ENCODE results near the gene NELFCD. TPM values are rescaled to one million over a fixed set of nuclear protein-coding genes. Genes with fewer than 3 reads are reported as not detected.
"Not testable (repeated sequence)": the region's sequence is repeated elsewhere in the genome, so short reads cannot be mapped to it uniquely, and the experiment has no call there.

Gene NELFCD
- polyA plus RNA-seq, 4 donors: 29.5 to 74.2 (median 44.8) TPM

- Histone ChIP-seq H3K4me1 (ENCODE audit: control insufficient read depth in 3 of 3, insufficient read depth in 2 of 3, low read depth in 1 of 3, low read length in 2 of 3) (no peaks in the 10 kb centered on the region), H3K4me3 (ENCODE audit: low read depth in 1 of 3, low read length in 3 of 3) (no peak overlapping the region), H3K27ac (ENCODE audit: low read depth in 1 of 3, low read length in 2 of 3) (no peak overlapping the region), H3K36me3 (ENCODE audit: control insufficient read depth in 3 of 3, insufficient read depth in 2 of 3, low read depth in 1 of 3, low read length in 3 of 3) (no peaks in the 10 kb centered on the region), H3K27me3 (ENCODE audit: control insufficient read depth in 3 of 3, insufficient read depth in 3 of 3, low read length in 3 of 3) (no peaks in the 10 kb centered on the region), H3K9me3 (ENCODE audit: control insufficient read depth in 2 of 2, insufficient read depth in 1 of 2, low read depth in 1 of 2, low read length in 1 of 2) (no peaks in the 10 kb centered on the region)
- FAIRE-seq (no peak), DNase-seq (no peak)
- WGBS, 3 donors: 81 to 86% (median 86%) methylated on average over 10 of the region's 10 CpGs
Measured at GRCh38 chr20:58945965-58946631, 35.0 kb upstream of the NELFCD start.

GRCh38 chr20:58947797-58948388 lies 33.2 kb upstream of the NELFCD start:
- not testable (repeated sequence) for H3K27me3 ChIP-seq (ENCODE audit: control insufficient read depth in 3 of 3, insufficient read depth in 3 of 3, low read length in 3 of 3); H3K4me3 ChIP-seq (ENCODE audit: low read depth in 1 of 3, low read length in 3 of 3); H3K9me3 ChIP-seq (ENCODE audit: control insufficient read depth in 2 of 2, insufficient read depth in 1 of 2, low read depth in 1 of 2, low read length in 1 of 2); DNase-seq; H3K4me1 ChIP-seq (ENCODE audit: control insufficient read depth in 3 of 3, insufficient read depth in 2 of 3, low read depth in 1 of 3, low read length in 2 of 3); H3K36me3 ChIP-seq (ENCODE audit: control insufficient read depth in 3 of 3, insufficient read depth in 2 of 3, low read depth in 1 of 3, low read length in 3 of 3); FAIRE-seq; H3K27ac ChIP-seq (ENCODE audit: low read depth in 1 of 3, low read length in 2 of 3)
- WGBS, 3 donors: 76 to 86% (median 84%) methylated on average over 7 of the region's 7 CpGs

- Histone ChIP-seq H3K27ac (ENCODE audit: low read depth in 1 of 3, low read length in 2 of 3) (no peak overlapping the region), H3K36me3 (ENCODE audit: control insufficient read depth in 3 of 3, insufficient read depth in 2 of 3, low read depth in 1 of 3, low read length in 3 of 3) (no peaks in the 10 kb centered on the region), H3K27me3 (ENCODE audit: control insufficient read depth in 3 of 3, insufficient read depth in 3 of 3, low read length in 3 of 3) (no peaks in the 10 kb centered on the region), H3K4me1 (ENCODE audit: control insufficient read depth in 3 of 3, insufficient read depth in 2 of 3, low read depth in 1 of 3, low read length in 2 of 3) (no peaks in the 10 kb centered on the region), H3K4me3 (ENCODE audit: low read depth in 1 of 3, low read length in 3 of 3) (no peak overlapping the region), H3K9me3 (ENCODE audit: control insufficient read depth in 2 of 2, insufficient read depth in 1 of 2, low read depth in 1 of 2, low read length in 1 of 2) (no peaks in the 10 kb centered on the region)
- 79 to 84% (median 80%) methylated on average over 5 of the region's 5 CpGs for WGBS, 3 donors
- DNase-seq (peak in 1 of 2 donors; percentile 3), FAIRE-seq (no peak)
Measured at GRCh38 chr20:58950603-58951002, 30.5 kb upstream of the NELFCD start.

DNA sequence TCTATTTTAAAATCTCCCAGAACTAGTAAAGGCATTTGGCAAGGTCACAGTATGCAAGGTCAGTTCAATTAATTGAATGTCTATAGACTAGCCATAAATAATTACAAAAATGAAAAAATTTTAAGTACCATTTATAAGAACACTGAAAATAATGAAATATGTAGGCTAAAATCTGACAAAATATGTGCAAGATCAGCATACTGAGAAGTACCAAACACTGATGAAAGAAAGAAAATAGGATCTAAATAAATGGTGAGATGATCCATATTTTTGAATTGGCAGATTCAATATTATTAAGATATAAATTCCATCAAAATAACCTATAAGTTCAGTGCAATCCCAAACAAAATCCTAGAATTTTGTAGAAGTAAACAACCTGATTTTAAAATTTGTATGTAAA lies 28.0 kb upstream of the NELFCD start:
- H3K27ac ChIP-seq (ENCODE audit: low read depth in 1 of 3, low read length in 2 of 3): no peak overlapping the region
- H3K9me3 ChIP-seq (ENCODE audit: control insufficient read depth in 2 of 2, insufficient read depth in 1 of 2, low read depth in 1 of 2, low read length in 1 of 2): no peaks in the 10 kb centered on the region
- no peaks in the 10 kb centered on the region for H3K4me1 ChIP-seq (ENCODE audit: control insufficient read depth in 3 of 3, insufficient read depth in 2 of 3, low read depth in 1 of 3, low read length in 2 of 3)
- FAIRE-seq (no peak), DNase-seq (no peak)
- H3K36me3 ChIP-seq (ENCODE audit: control insufficient read depth in 3 of 3, insufficient read depth in 2 of 3, low read depth in 1 of 3, low read length in 3 of 3): no peaks in the 10 kb centered on the region
- no peak overlapping the region for H3K4me3 ChIP-seq (ENCODE audit: low read depth in 1 of 3, low read length in 3 of 3)
- no peaks in the 10 kb centered on the region for H3K27me3 ChIP-seq (ENCODE audit: control insufficient read depth in 3 of 3, insufficient read depth in 3 of 3, low read length in 3 of 3)

GRCh38 chr20:58956078-58956477 lies 25.0 kb upstream of the NELFCD start:
- H3K4me1 ChIP-seq (ENCODE audit: control insufficient read depth in 3 of 3, insufficient read depth in 2 of 3, low read depth in 1 of 3, low read length in 2 of 3): no peaks in the 10 kb centered on the region
- DNase-seq: no peak
- FAIRE-seq: no peak
- H3K9me3 ChIP-seq (ENCODE audit: control insufficient read depth in 2 of 2, insufficient read depth in 1 of 2, low read depth in 1 of 2, low read length in 1 of 2): no peaks in the 10 kb centered on the region
- no peak overlapping the region for H3K4me3 ChIP-seq (ENCODE audit: low read depth in 1 of 3, low read length in 3 of 3)
- H3K36me3 ChIP-seq (ENCODE audit: control insufficient read depth in 3 of 3, insufficient read depth in 2 of 3, low read depth in 1 of 3, low read length in 3 of 3): no peaks in the 10 kb centered on the region
- 85 to 88% (median 86%) methylated on average over 8 of the region's 8 CpGs for WGBS, 3 donors
- no peaks in the 10 kb centered on the region for H3K27me3 ChIP-seq (ENCODE audit: control insufficient read depth in 3 of 3, insufficient read depth in 3 of 3, low read length in 3 of 3)
- no peak overlapping the region for H3K27ac ChIP-seq (ENCODE audit: low read depth in 1 of 3, low read length in 2 of 3)

GRCh38 chr20:58959652-58960051 lies 21.4 kb upstream of the NELFCD start:
- no peaks in the 10 kb centered on the region for H3K27me3 ChIP-seq (ENCODE audit: control insufficient read depth in 3 of 3, insufficient read depth in 3 of 3, low read length in 3 of 3)
- no peak overlapping the region for H3K27ac ChIP-seq (ENCODE audit: low read depth in 1 of 3, low read length in 2 of 3)
- no peak overlapping the region for H3K4me3 ChIP-seq (ENCODE audit: low read depth in 1 of 3, low read length in 3 of 3)
- no peaks in the 10 kb centered on the region for H3K9me3 ChIP-seq (ENCODE audit: control insufficient read depth in 2 of 2, insufficient read depth in 1 of 2, low read depth in 1 of 2, low read length in 1 of 2)
- 70 to 74% (median 74%) methylated on average over 6 of the region's 6 CpGs for WGBS, 3 donors
- no peaks in the 10 kb centered on the region for H3K4me1 ChIP-seq (ENCODE audit: control insufficient read depth in 3 of 3, insufficient read depth in 2 of 3, low read depth in 1 of 3, low read length in 2 of 3)
- no peaks in the 10 kb centered on the region for H3K36me3 ChIP-seq (ENCODE audit: control insufficient read depth in 3 of 3, insufficient read depth in 2 of 3, low read depth in 1 of 3, low read length in 3 of 3)
- DNase-seq (no peak), FAIRE-seq (no peak)

- 67 to 74% (median 72%) methylated on average over 8 of the region's 8 CpGs for WGBS, 3 donors
Measured at GRCh38 chr20:58963060-58963584, 17.9 kb upstream of the NELFCD start.

GRCh38 chr20:58963922-58964321 lies 17.1 kb upstream of the NELFCD start:
- not testable (repeated sequence) for H3K4me1 ChIP-seq (ENCODE audit: control insufficient read depth in 3 of 3, insufficient read depth in 2 of 3, low read depth in 1 of 3, low read length in 2 of 3); DNase-seq; FAIRE-seq; H3K36me3 ChIP-seq (ENCODE audit: control insufficient read depth in 3 of 3, insufficient read depth in 2 of 3, low read depth in 1 of 3, low read length in 3 of 3); H3K4me3 ChIP-seq (ENCODE audit: low read depth in 1 of 3, low read length in 3 of 3); H3K27ac ChIP-seq (ENCODE audit: low read depth in 1 of 3, low read length in 2 of 3); H3K9me3 ChIP-seq (ENCODE audit: control insufficient read depth in 2 of 2, insufficient read depth in 1 of 2, low read depth in 1 of 2, low read length in 1 of 2); H3K27me3 ChIP-seq (ENCODE audit: control insufficient read depth in 3 of 3, insufficient read depth in 3 of 3, low read length in 3 of 3)
- 76 to 94% (median 89%) methylated on average over 5 of the region's 5 CpGs for WGBS, 3 donors

More at GRCh38 chr20:58963060-58963584, 17.9 kb upstream of the NELFCD start:
- H3K36me3 ChIP-seq (ENCODE audit: control insufficient read depth in 3 of 3, insufficient read depth in 2 of 3, low read depth in 1 of 3, low read length in 3 of 3): no peaks in the 10 kb centered on the region
- no peaks in the 10 kb centered on the region for H3K9me3 ChIP-seq (ENCODE audit: control insufficient read depth in 2 of 2, insufficient read depth in 1 of 2, low read depth in 1 of 2, low read length in 1 of 2)
- H3K4me1 ChIP-seq (ENCODE audit: control insufficient read depth in 3 of 3, insufficient read depth in 2 of 3, low read depth in 1 of 3, low read length in 2 of 3): no peaks in the 10 kb centered on the region
- DNase-seq (no peak), FAIRE-seq (no peak)
- H3K4me3 ChIP-seq (ENCODE audit: low read depth in 1 of 3, low read length in 3 of 3): no peak overlapping the region
- H3K27ac ChIP-seq (ENCODE audit: low read depth in 1 of 3, low read length in 2 of 3): no peak overlapping the region
- no peaks in the 10 kb centered on the region for H3K27me3 ChIP-seq (ENCODE audit: control insufficient read depth in 3 of 3, insufficient read depth in 3 of 3, low read length in 3 of 3)

Measured in small intestine (tissue), 7 donors.